Measurements from ENCODE around the gene HOXD11. TPM values are rescaled to one million over a fixed set of nuclear protein-coding genes. Genes with fewer than 3 reads are reported as not detected.

HOXD11 gene
- total and polyA plus RNA-seq, 2 experiments from 2014 or later, result not detected

DNA sequence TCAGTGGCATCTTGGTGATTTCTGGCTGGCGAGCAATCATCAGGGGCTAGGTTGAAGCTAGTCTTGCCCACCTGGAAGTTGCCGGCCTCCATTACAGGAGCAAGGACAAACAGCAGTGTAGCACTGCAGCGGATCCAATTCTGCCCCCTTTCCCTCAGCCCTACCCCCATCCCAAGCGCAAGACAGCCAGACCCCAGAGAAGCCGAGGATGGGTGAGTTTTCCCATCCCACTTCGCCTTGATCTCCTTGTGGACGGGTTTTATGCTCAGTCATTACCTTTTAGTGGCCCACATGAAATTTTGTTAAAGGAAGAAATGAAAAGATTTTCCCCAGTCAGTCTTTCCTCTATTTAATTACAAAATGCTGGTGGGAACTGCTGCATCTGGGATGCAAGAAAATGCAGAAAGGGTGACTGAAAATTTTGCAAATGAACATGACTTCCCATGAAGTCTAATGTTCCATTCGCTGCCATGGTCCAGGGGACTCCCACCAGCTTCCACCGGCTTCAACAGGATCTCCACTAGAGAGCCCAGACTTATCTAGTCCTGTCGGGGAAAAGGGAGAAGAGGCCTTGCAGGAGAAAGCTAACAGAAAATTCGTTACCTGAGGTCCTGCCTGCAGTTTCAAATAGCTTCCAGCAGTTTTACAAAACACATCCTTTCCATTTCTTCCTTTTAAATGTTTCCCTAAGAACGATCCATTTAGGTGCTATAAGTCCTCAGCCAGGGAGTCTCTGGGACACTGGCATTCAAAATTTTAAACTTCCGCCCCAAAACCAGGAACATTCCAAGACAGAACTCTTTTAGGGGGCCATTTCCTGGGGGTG is 13.5 kb downstream of the HOXD11 start:
- Histone ChIP-seq H3K79me2 (replicated peaks; ENCODE audit: insufficient read depth) (no peaks in the 10 kb centered on the region), H4K20me1 (replicated peaks; ENCODE audit: insufficient read depth) (peaks cover 27% of the 10 kb centered on the region), H3K4me2 (peak overlapping the region; percentile 32; the same call in 1 of the 2 replicates), H3K4me3 (peak overlapping the region; percentile 26), H3K9me2 (ENCODE audit: insufficient read depth) (no peaks in the 10 kb centered on the region), H2AFZ (no peak overlapping the region), H3K27ac (ENCODE audit: low read depth) (no peak overlapping the region), H3K27me3 (ENCODE audit: insufficient read depth) (peaks cover 100% of the 10 kb centered on the region), H3K4me1 (ENCODE audit: insufficient read depth) (peaks cover 19% of the 10 kb centered on the region), H3K36me3 (ENCODE audit: insufficient read depth) (no peaks in the 10 kb centered on the region), H3F3A (replicated peaks; ENCODE audit: low read depth) (peaks cover 35% of the 10 kb centered on the region; the same call in 1 of the 2 replicates)
- H3K36me3 Mint-ChIP-seq (ENCODE audit: low read depth), result peaks cover 8% of the 10 kb centered on the region; the same call in 2 of the 3 replicates
- no peak for ATAC-seq
- H3K4me3 Mint-ChIP-seq, result no peak overlapping the region
- no peak for TF ChIP-seq POLR2AphosphoS5 (IDR thresholded peaks at IDR 0.05; ENCODE audit: low read depth)
- peak; percentile 47 for TF ChIP-seq EZH2phosphoT487 (IDR thresholded peaks at IDR 0.05; ENCODE audit: unreplicated experiment)
- no peak for TF ChIP-seq JUNB (IDR thresholded peaks at IDR 0.05; ENCODE audit: unreplicated experiment)
- no peak for TF ChIP-seq CREB1 (CRISPR knock-in tag; IDR thresholded peaks at IDR 0.05; ENCODE audit: low read depth)
- TF ChIP-seq EZH2 (IDR thresholded peaks at IDR 0.05; ENCODE audit: low read depth, unreplicated experiment), result peak; percentile 79
- TF ChIP-seq, protein P1, sequence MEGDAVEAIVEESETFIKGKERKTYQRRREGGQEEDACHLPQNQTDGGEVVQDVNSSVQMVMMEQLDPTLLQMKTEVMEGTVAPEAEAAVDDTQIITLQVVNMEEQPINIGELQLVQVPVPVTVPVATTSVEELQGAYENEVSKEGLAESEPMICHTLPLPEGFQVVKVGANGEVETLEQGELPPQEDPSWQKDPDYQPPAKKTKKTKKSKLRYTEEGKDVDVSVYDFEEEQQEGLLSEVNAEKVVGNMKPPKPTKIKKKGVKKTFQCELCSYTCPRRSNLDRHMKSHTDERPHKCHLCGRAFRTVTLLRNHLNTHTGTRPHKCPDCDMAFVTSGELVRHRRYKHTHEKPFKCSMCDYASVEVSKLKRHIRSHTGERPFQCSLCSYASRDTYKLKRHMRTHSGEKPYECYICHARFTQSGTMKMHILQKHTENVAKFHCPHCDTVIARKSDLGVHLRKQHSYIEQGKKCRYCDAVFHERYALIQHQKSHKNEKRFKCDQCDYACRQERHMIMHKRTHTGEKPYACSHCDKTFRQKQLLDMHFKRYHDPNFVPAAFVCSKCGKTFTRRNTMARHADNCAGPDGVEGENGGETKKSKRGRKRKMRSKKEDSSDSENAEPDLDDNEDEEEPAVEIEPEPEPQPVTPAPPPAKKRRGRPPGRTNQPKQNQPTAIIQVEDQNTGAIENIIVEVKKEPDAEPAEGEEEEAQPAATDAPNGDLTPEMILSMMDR (conservative IDR thresholded peaks at IDR 0.05; ENCODE audit: low read depth in 2 of 2), result peak in 1 of 2 experiments; percentile 27; a peak in 1 of 4 replicates
- H3K27me3 Mint-ChIP-seq (ENCODE audit: insufficient read depth, low read depth, poor library complexity), result peaks cover 99% of the 10 kb centered on the region
- no peak overlapping the region for H3K27ac Mint-ChIP-seq
- peaks cover 24% of the 10 kb centered on the region for H3K9me3 Mint-ChIP-seq
- peaks cover 14% of the 10 kb centered on the region for H3K4me1 Mint-ChIP-seq
- no peak for DNase-seq (ENCODE audit: low spot score)

DNA sequence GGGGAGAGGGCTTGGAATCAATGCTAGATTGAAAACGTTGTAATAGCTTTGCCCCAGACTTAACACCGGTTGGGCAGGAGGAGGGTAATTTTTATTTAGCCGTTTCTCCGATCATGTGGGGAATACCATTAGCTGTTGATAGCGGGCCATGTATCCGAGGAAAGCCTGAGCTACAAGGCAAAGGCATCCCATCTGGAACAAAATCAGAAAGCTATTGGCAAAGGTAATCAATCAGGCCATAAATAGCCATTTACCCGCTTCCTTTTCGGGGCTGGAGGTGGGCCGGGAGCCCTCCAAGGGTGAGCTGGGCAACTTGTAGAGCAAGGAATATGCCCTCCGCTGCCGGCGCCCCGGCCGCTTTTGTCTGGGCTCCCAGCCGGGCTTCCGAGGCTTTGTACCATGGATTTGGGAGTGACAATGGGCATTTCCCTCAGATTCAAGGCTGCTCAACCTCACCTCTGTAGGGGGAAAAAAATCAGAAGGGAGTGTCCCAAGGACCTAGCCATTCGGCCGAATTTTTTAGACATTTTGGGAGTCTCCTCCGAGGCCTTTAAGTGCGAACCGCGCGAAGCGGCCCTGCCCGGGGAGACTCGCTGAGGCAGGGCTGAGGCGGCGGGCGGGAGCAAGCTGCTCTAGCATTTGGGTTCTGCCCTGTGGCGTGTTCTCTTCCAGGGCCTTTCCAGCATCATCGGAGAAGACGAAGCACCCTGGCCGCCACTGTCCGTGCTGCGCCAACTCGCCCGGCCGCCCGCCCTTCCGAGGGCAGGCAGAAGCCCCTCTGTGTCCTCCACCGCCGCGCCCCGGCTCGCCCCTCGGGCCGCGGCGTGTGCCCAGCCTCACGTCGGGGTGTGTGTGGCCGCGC is 14.3 kb downstream of the HOXD11 start:
- Mint-ChIP-seq H3K36me3 (ENCODE audit: low read depth) (peaks cover 8% of the 10 kb centered on the region; the same call in 2 of the 3 replicates), H3K9me3 (peaks cover 24% of the 10 kb centered on the region), H3K27me3 (ENCODE audit: insufficient read depth, low read depth, poor library complexity) (peaks cover 99% of the 10 kb centered on the region), H3K4me3 (no peak overlapping the region), H3K4me1 (peaks cover 10% of the 10 kb centered on the region), H3K27ac (no peak overlapping the region)
- peaks cover 30% of the 10 kb centered on the region for H4K20me1 ChIP-seq (replicated peaks; ENCODE audit: insufficient read depth)
- peak overlapping the region; percentile 53 for H3K4me3 ChIP-seq
- H2AFZ ChIP-seq, result no peak overlapping the region
- H3K36me3 ChIP-seq (ENCODE audit: insufficient read depth), result no peaks in the 10 kb centered on the region
- no peak for DNase-seq (ENCODE audit: low spot score)
- H3K27me3 ChIP-seq (ENCODE audit: insufficient read depth), result peaks cover 100% of the 10 kb centered on the region
- no peaks in the 10 kb centered on the region for H3K9me2 ChIP-seq (ENCODE audit: insufficient read depth)
- H3K79me2 ChIP-seq (replicated peaks; ENCODE audit: insufficient read depth), result no peaks in the 10 kb centered on the region
- peaks cover 13% of the 10 kb centered on the region for H3K4me1 ChIP-seq (ENCODE audit: insufficient read depth)
- peaks cover 36% of the 10 kb centered on the region; the same call in 1 of the 2 replicates for H3F3A ChIP-seq (replicated peaks; ENCODE audit: low read depth)
- H3K4me2 ChIP-seq, result peak overlapping the region; percentile 76
- peak; percentile 12 for ATAC-seq
- no peak overlapping the region for H3K27ac ChIP-seq (ENCODE audit: low read depth)
- TF ChIP-seq, protein P2, sequence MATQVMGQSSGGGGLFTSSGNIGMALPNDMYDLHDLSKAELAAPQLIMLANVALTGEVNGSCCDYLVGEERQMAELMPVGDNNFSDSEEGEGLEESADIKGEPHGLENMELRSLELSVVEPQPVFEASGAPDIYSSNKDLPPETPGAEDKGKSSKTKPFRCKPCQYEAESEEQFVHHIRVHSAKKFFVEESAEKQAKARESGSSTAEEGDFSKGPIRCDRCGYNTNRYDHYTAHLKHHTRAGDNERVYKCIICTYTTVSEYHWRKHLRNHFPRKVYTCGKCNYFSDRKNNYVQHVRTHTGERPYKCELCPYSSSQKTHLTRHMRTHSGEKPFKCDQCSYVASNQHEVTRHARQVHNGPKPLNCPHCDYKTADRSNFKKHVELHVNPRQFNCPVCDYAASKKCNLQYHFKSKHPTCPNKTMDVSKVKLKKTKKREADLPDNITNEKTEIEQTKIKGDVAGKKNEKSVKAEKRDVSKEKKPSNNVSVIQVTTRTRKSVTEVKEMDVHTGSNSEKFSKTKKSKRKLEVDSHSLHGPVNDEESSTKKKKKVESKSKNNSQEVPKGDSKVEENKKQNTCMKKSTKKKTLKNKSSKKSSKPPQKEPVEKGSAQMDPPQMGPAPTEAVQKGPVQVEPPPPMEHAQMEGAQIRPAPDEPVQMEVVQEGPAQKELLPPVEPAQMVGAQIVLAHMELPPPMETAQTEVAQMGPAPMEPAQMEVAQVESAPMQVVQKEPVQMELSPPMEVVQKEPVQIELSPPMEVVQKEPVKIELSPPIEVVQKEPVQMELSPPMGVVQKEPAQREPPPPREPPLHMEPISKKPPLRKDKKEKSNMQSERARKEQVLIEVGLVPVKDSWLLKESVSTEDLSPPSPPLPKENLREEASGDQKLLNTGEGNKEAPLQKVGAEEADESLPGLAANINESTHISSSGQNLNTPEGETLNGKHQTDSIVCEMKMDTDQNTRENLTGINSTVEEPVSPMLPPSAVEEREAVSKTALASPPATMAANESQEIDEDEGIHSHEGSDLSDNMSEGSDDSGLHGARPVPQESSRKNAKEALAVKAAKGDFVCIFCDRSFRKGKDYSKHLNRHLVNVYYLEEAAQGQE (IDR thresholded peaks at IDR 0.05; ENCODE audit: unreplicated experiment), result no peak
- TF ChIP-seq ZNF114 (CRISPR knock-in tag; IDR thresholded peaks at IDR 0.05) (no peak), ZNF331 (CRISPR knock-in tag; IDR thresholded peaks at IDR 0.05; ENCODE audit: low read depth) (no peak)
- TF ChIP-seq, protein P1 (conservative IDR thresholded peaks at IDR 0.05; ENCODE audit: low read depth in 2 of 2), result no peak; a peak in 1 of 4 replicates
